A549 (cell line): Measurements from ENCODE around the gene UPB1. TPM values are rescaled to one million over a fixed set of nuclear protein-coding genes. Genes with fewer than 3 reads are reported as not detected.

ENCODE experiments used
- ATAC-seq, 2 experiments: fragments of 200-7000 bp in 1 of 2; fragments of >200 bp in 1 of 2; cut with Nextera tagmentation in 1 of 2; cut with Tn5 transposase in 1 of 2; 3 replicates each; pipeline versions ENCODE4 v1.8.0 to v1.9.1; 2018 to 2020; ENCODE audit warnings: mild to moderate bottlenecking in 1 of 2, moderate library complexity in 1 of 2
- CTCF ChIA-PET: fragments of 300-600 bp; sonication (Branson Sonifier 250); formaldehyde crosslinking; extraction: SDS; loops from one replicate; lab custom pipeline; 2021; ENCODE audit warnings: antibody characterized with exemption, inconsistent platforms; lab: Yijun Ruan, JAX
- POLR2A ChIA-PET: fragments of 350-600 bp; formaldehyde crosslinking; extraction: SDS; loops from one replicate; lab custom pipeline; 2021; ENCODE audit warnings: antibody characterized with exemption, inconsistent platforms; lab: Yijun Ruan, JAX
- DNase-seq, 2 experiments: peaks; one replicate each; pipeline versions ENCODE4 v3.0.0 to v3.0.0-alpha.2; 2011 to 2016; ENCODE audit warnings: low read depth in 1 of 2, low spot score in 1 of 2
- FAIRE-seq: peaks from 2 replicates; lab custom pipeline; 2011; peaks lifted over from hg19 to GRCh38; lab: Jason Lieb, UNC
- H3K27ac ChIP-seq, 2 experiments: fragments of >200 bp; sonication (Bioruptor Twin); formaldehyde crosslinking; 3 replicates each; pipeline ENCODE4 v1.5.1; 2016 to 2017
- H3K4me1 ChIP-seq: fragments of >200 bp; sonication (Bioruptor Twin); formaldehyde crosslinking; 3 replicates; pipeline ENCODE4 v1.6.1; 2016
- H3K4me2 ChIP-seq: fragments of >200 bp; sonication (Bioruptor Twin); formaldehyde crosslinking; 3 replicates; pipeline ENCODE4 v1.6.1; 2016
- H3K4me3 ChIP-seq: fragments of >200 bp; sonication (Bioruptor Twin); formaldehyde crosslinking; 3 replicates; pipeline ENCODE4 v1.5.1; 2016
- H3K9me3 ChIP-seq: fragments of >200 bp; sonication (Bioruptor Twin); formaldehyde crosslinking; 3 replicates; pipeline ENCODE4 v1.6.1; 2016
- ATOH8 ChIP-seq: fragments of 250-450 bp; sonication (Bioruptor Pico); IDR thresholded peaks from 2 replicates; pipeline ENCODE4 v1.5.0; 2020; ENCODE audit warnings: low read depth, mild to moderate bottlenecking, moderate library complexity
- BCL3 ChIP-seq: fragments of >200 bp; sonication (Bioruptor Twin); formaldehyde crosslinking; IDR thresholded peaks from 3 replicates; pipeline ENCODE4 v1.6.1; 2016
- EHMT2 ChIP-seq: fragments of 200-600 bp; sonication (generic); IDR thresholded peaks from 2 replicates; pipeline ENCODE4 v1.6.1; 2016; ENCODE audit warnings: antibody characterized with exemption, low read depth, mild to moderate bottlenecking, moderate library complexity
- EP300 ChIP-seq, 2 experiments: fragments of >200 bp; sonication (Bioruptor Twin); formaldehyde crosslinking; IDR thresholded peaks; 2 replicates in 1 of 2; 3 replicates in 1 of 2; pipeline ENCODE4 v1.6.1; 2016 to 2017
- ESRRA ChIP-seq: fragments of 150-350 bp; IDR thresholded peaks from 2 replicates; pipeline ENCODE4 v1.6.1; 2014; ENCODE audit warnings: mild to moderate bottlenecking, low read length, borderline replicate concordance
- FOXS1 ChIP-seq: fragments of 250-450 bp; sonication (Bioruptor Pico); IDR thresholded peaks from 2 replicates; pipeline ENCODE4 v1.5.0; 2020; ENCODE audit warnings: mild to moderate bottlenecking, moderate library complexity
- KDM1A ChIP-seq: fragments of 200-600 bp; sonication (generic); IDR thresholded peaks from 2 replicates; pipeline ENCODE4 v1.6.1; 2016; ENCODE audit warnings: low read depth, mild to moderate bottlenecking
- POLR2AphosphoS2 ChIP-seq: conservative IDR thresholded peaks from 2 replicates; pipeline ENCODE4 v1.6.1; 2012; ENCODE audit warnings: low read length, improper control_type of control experiment, inconsistent platforms
- SREBF2 ChIP-seq: fragments of 450-650 bp; IDR thresholded peaks from 2 replicates; pipeline ENCODE4 v1.6.1; 2014; ENCODE audit warnings: mild to moderate bottlenecking, moderate library complexity
- TP53 ChIP-seq: fragments of 250-450 bp; sonication (Bioruptor Pico); IDR thresholded peaks from 2 replicates; pipeline ENCODE4 v1.5.0; 2021; ENCODE audit warnings: mild to moderate bottlenecking, moderate library complexity
- WGBS: methylation state at CpG from one replicate; pipeline ENCODE4 v1.1.6; 2017; ENCODE audit errors: missing lambda C conversion rate; 5-methylcytosine and 5-hydroxymethylcytosine counted together
- polyA plus RNA-seq, 4 experiments: library from polyadenylated mRNA; depleted of rRNA in 3 of 4; stranded (reverse); fragments of >200 nt; fragmentation: RNase III in 1 of 4; extraction: RNeasy Plus Mini Kit Qiagen cat#74134 plus additional on column Dnase treatment in 1 of 4; gene quantifications; 2 replicates in 3 of 4; 3 replicates in 1 of 4; pipeline ENCODE4 v1.2.3, GENCODE V29; 2011 to 2017

The UPB1 gene
- polyA plus RNA-seq, 2 of the 4 experiments (the other 2 are of a cell fraction) = 0.04 TPM; not detected in 1

GRCh38 chr22:24571266-24571665 lies 76.1 kb downstream of the UPB1 start:
- Histone ChIP-seq H3K9me3 (no peaks in the 10 kb centered on the region), H3K4me3 (no peak overlapping the region), H3K4me2 (no peak overlapping the region), H3K4me1 (no peaks in the 10 kb centered on the region), H3K27ac (no peak overlapping the region)
- ATAC-seq (no peak), DNase-seq (no peak), FAIRE-seq (no peak)
- CTCF ChIA-PET = interaction anchor here (1.7 kb wide), 1 partner anchor 16 kb away, joined by 5 read pairs; the partner anchor contains the start of gene GUCD1
- TF ChIP-seq TP53 (CRISPR knock-in tag) = no peak
- TF ChIP-seq ATOH8 (CRISPR knock-in tag) = no peak
- POLR2A ChIA-PET = no interaction called here
- 92% methylated on average over 7 of the region's 7 CpGs for WGBS

- DNase-seq = no peak
- peaks cover 31% of the 10 kb centered on the region for H3K4me1 ChIP-seq
- 18% methylated on average over 1 of the region's 1 CpG for WGBS
- no peak overlapping the region for H3K4me2 ChIP-seq
- FAIRE-seq = no peak
- POLR2A ChIA-PET = interaction anchor here (0.9 kb wide), 1 partner anchor 683 kb away, joined by 4 read pairs; the partner anchor contains the start of gene MIF
- H3K9me3 ChIP-seq = no peaks in the 10 kb centered on the region
- H3K4me3 ChIP-seq = no peak overlapping the region
- ATAC-seq = no peak
- no peak overlapping the region for H3K27ac ChIP-seq
- CTCF ChIA-PET = interaction anchor here (0.6 to 2.2 kb wide), 3 partner anchors 9 to 38 kb away, joined by 3 to 6 read pairs (median 6); no protein-coding TSS in a partner anchor
- TF ChIP-seq FOXS1 (CRISPR knock-in tag) = no peak
- TF ChIP-seq POLR2AphosphoS2 = no peak
- no peak for TF ChIP-seq EP300 (IDR thresholded peaks at IDR 0.05)
- no peak for TF ChIP-seq BCL3
- no peak for TF ChIP-seq ESRRA
- TF ChIP-seq KDM1A = no peak
- TF ChIP-seq SREBF2 = no peak
- no peak for TF ChIP-seq EHMT2
Measured at GRCh38 chr22:24576778-24577177, 81.6 kb downstream of the UPB1 start.

Other genes with a start within 250 kb of the UPB1 start
- gene SPECC1L, start 224.5 kb upstream of the UPB1 start, polyA plus RNA-seq (2011; rRNA removed) = 22.4 and 25.2 TPM in 2 replicates
- gene SPECC1L, start 224.5 kb upstream of the UPB1 start, polyA plus RNA-seq (2017; fragmentation: RNase III; extraction: RNeasy Plus Mini Kit Qiagen cat#74134 plus additional on column Dnase treatment) = 14.8 to 15.4 TPM (median 15.2 TPM) in 3 replicates
- gene ADORA2A, start 67.7 kb upstream of the UPB1 start, polyA plus RNA-seq (2011; rRNA removed) = 0.48 and 0.99 TPM in 2 replicates
- gene ADORA2A, start 67.7 kb upstream of the UPB1 start, polyA plus RNA-seq (2017; fragmentation: RNase III; extraction: RNeasy Plus Mini Kit Qiagen cat#74134 plus additional on column Dnase treatment) = 1.5 to 1.9 TPM (median 1.8 TPM) in 3 replicates
- 37.1 and 48.2 TPM in 2 replicates for gene GUCD1, start 59.8 kb downstream of the UPB1 start, polyA plus RNA-seq (2011; rRNA removed)
- gene GUCD1, start 59.8 kb downstream of the UPB1 start, polyA plus RNA-seq (2017; fragmentation: RNase III; extraction: RNeasy Plus Mini Kit Qiagen cat#74134 plus additional on column Dnase treatment) = 37.7 to 43.8 TPM (median 43.5 TPM) in 3 replicates
- 157 and 212 TPM in 2 replicates for gene SNRPD3, start 60.7 kb downstream of the UPB1 start, polyA plus RNA-seq (2011; rRNA removed)
- gene SNRPD3, start 60.7 kb downstream of the UPB1 start, polyA plus RNA-seq (2017; fragmentation: RNase III; extraction: RNeasy Plus Mini Kit Qiagen cat#74134 plus additional on column Dnase treatment) = 334 to 372 TPM (median 344 TPM) in 3 replicates
- gene LRRC75B, start 97.7 kb downstream of the UPB1 start, polyA plus RNA-seq (2011; rRNA removed) = 5.3 and 6.2 TPM in 2 replicates
- gene LRRC75B, start 97.7 kb downstream of the UPB1 start, polyA plus RNA-seq (2017; fragmentation: RNase III; extraction: RNeasy Plus Mini Kit Qiagen cat#74134 plus additional on column Dnase treatment) = 5.5 to 8.3 TPM (median 7.1 TPM) in 3 replicates
- 50.1 and 51.5 TPM in 2 replicates for gene GGT1, start 107.9 kb downstream of the UPB1 start, polyA plus RNA-seq (2011; rRNA removed)
- gene GGT1, start 107.9 kb downstream of the UPB1 start, polyA plus RNA-seq (2017; fragmentation: RNase III; extraction: RNeasy Plus Mini Kit Qiagen cat#74134 plus additional on column Dnase treatment) = 102 to 125 TPM (median 118 TPM) in 3 replicates